Endothelial cell of umbilical vein (primary cell): Measurements from ENCODE around the gene SMARCC2. TPM values are rescaled to one million over a fixed set of nuclear protein-coding genes. Genes with fewer than 3 reads are reported as not detected.

Experiments used
- BruUV-seq: library from RNA; stranded (reverse); fragments of 400-500 nt; replicated peaks from 2 replicates; lab custom pipeline; 2021; lab: Mats Ljungman, UMichigan
- CTCF ChIA-PET: fragments of 300-600, 350-600 bp; sonication (Branson Sonifier 250); formaldehyde crosslinking; loops from one replicate; lab custom pipeline; 2021; ENCODE audit warnings: antibody characterized with exemption, inconsistent platforms; lab: Charles Lee
- POLR2A ChIA-PET: fragments of 300-600, 350-600 bp; sonication (Branson Sonifier 250); formaldehyde crosslinking; loops from one replicate; lab custom pipeline; 2021; ENCODE audit warnings: antibody characterized with exemption, inconsistent platforms; lab: Charles Lee
- DNase-seq: peaks from one replicate; pipeline ENCODE4 v3.0.0-alpha.2; 2011; ENCODE audit warnings: low read depth, low spot score
- FAIRE-seq: peaks from 2 replicates; lab custom pipeline; 2011; peaks lifted over from hg19 to GRCh38; lab: Jason Lieb, UNC
- H2AFZ ChIP-seq: 2 replicates; pipeline ENCODE4 v1.6.0; 2012; ENCODE audit warnings: low read depth, low read length, control low read depth, inconsistent platforms
- H3K27ac ChIP-seq: 2 replicates; pipeline ENCODE4 v1.5.1; 2011; ENCODE audit warnings: low read depth, mild to moderate bottlenecking, control low read depth, low read length, moderate library complexity; ENCODE audit not compliant: insufficient read depth
- H3K27me3 ChIP-seq, 2 experiments: 2 replicates each; pipeline versions ENCODE4 v1.6.0 to v1.6.1; 2011; ENCODE audit warnings: low read length in 2 of 2, mixed read lengths in 1 of 2; ENCODE audit not compliant: control insufficient read depth in 2 of 2, insufficient read depth in 2 of 2
- H3K36me3 ChIP-seq, 2 experiments: 2 replicates in 1 of 2; 3 replicates in 1 of 2; pipeline ENCODE4 v1.5.1; 2011; ENCODE audit warnings: low read length in 2 of 2, mild to moderate bottlenecking in 1 of 2, moderate library complexity in 1 of 2; ENCODE audit not compliant: control insufficient read depth in 2 of 2, insufficient read depth in 2 of 2; ENCODE audit errors: extremely low read depth in 1 of 2
- H3K4me1 ChIP-seq: 3 replicates; pipeline ENCODE4 v1.5.1; 2011; ENCODE audit warnings: mild to moderate bottlenecking, low read length; ENCODE audit not compliant: control insufficient read depth, insufficient read depth; ENCODE audit errors: extremely low read depth
- H3K4me2 ChIP-seq: 2 replicates; pipeline ENCODE4 v1.6.1; 2011; ENCODE audit warnings: low read length, control low read depth, mixed read lengths; ENCODE audit not compliant: insufficient read depth
- H3K4me3 ChIP-seq, 3 experiments: fragments of 200-600 bp in 1 of 3; sonication (generic), shearing (Covaris generic) in 1 of 3; replicated peaks in 1 of 3; 2 replicates each; pipeline ENCODE4 v1.5.1; 2011 to 2016; ENCODE audit warnings: control low read depth in 3 of 3, low read length in 3 of 3, mild to moderate bottlenecking in 2 of 3, inconsistent platforms in 1 of 3, low read depth in 1 of 3, moderate library complexity in 1 of 3; ENCODE audit not compliant: insufficient read depth in 1 of 3
- H3K79me2 ChIP-seq: 2 replicates; pipeline ENCODE4 v1.6.0; 2012; ENCODE audit warnings: low read length, inconsistent platforms; ENCODE audit not compliant: control insufficient read depth, insufficient read depth
- H3K9ac ChIP-seq: replicated peaks from 2 replicates; pipeline ENCODE3; 2011; ENCODE audit warnings: low read length, control low read depth; ENCODE audit not compliant: insufficient read depth; ENCODE audit errors: extremely low read depth
- H3K9me1 ChIP-seq: replicated peaks from 3 replicates; pipeline ENCODE4 v1.6.0; 2011; ENCODE audit warnings: mild to moderate bottlenecking, low read length; ENCODE audit not compliant: control insufficient read depth, insufficient read depth; ENCODE audit errors: extremely low read depth
- H3K9me3 ChIP-seq: replicated peaks from 2 replicates; pipeline ENCODE4 v1.5.1; 2012; ENCODE audit warnings: low read length, inconsistent platforms; ENCODE audit not compliant: control insufficient read depth, insufficient read depth
- H4K20me1 ChIP-seq: replicated peaks from 2 replicates; pipeline ENCODE3; 2011; ENCODE audit warnings: mild to moderate bottlenecking, low read length; ENCODE audit not compliant: control insufficient read depth, insufficient read depth; ENCODE audit errors: extremely low read depth
- CTCF ChIP-seq, 2 donors: IDR thresholded peaks; 1 replicate in 1 of 2; 2 replicates in 1 of 2; pipeline ENCODE4 v1.5.1; 2011; ENCODE audit warnings: low read length in 2 of 2, mild to moderate bottlenecking in 2 of 2, moderate library complexity in 2 of 2, control low read depth in 1 of 2, inconsistent platforms in 1 of 2, low read depth in 1 of 2; ENCODE audit not compliant: insufficient read depth in 1 of 2; ENCODE audit errors: extremely low read depth in 1 of 2
- EZH2 ChIP-seq: IDR thresholded peaks from 2 replicates; pipeline ENCODE4 v1.6.1; 2012; ENCODE audit warnings: borderline replicate concordance, low read depth, mild to moderate bottlenecking, moderate library complexity, low read length, inconsistent platforms; ENCODE audit not compliant: severe bottlenecking
- FOS ChIP-seq: IDR thresholded peaks from 2 replicates; pipeline ENCODE4 v1.6.1; 2011; ENCODE audit warnings: mild to moderate bottlenecking, low read length, moderate library complexity, borderline replicate concordance; ENCODE audit not compliant: insufficient read depth
- GATA2 ChIP-seq: IDR thresholded peaks from 2 replicates; pipeline ENCODE4 v1.7.0; 2011; ENCODE audit warnings: low read depth, mild to moderate bottlenecking, moderate library complexity, mixed read lengths, low read length; ENCODE audit not compliant: insufficient read length, insufficient read depth
- MAX ChIP-seq: IDR thresholded peaks from 2 replicates; pipeline ENCODE4 v1.6.1; 2011; ENCODE audit not compliant: insufficient read depth, insufficient read length
- POLR2A ChIP-seq: IDR thresholded peaks from 2 replicates; pipeline ENCODE4 v1.6.1; 2012; ENCODE audit warnings: low read depth, mild to moderate bottlenecking, control low read depth, low read length
- POLR2AphosphoS5 ChIP-seq: IDR thresholded peaks from 2 replicates; pipeline ENCODE4 v1.6.1; 2012; ENCODE audit warnings: low read depth, mild to moderate bottlenecking, control low read depth, low read length, moderate library complexity; ENCODE audit not compliant: insufficient read depth
- dilution Hi-C: fragments of 300-500 bp; cut with MboI; formaldehyde crosslinking; loops from one replicate; pipeline ENCODE4 v1.15.0; 2019; ENCODE audit warnings: low sequenced_read_pairs; ENCODE audit not compliant: extremely low pct_ligation_motif_present
- intact Hi-C: fragments of 100-400 bp; cut with micrococcal nuclease; formaldehyde crosslinking; loops from one replicate; pipeline ENCODE4 v1.10.0; 2022
- polyA plus RNA-seq, 4 experiments: library from polyadenylated mRNA; depleted of rRNA in 3 of 4; stranded (reverse) in 3 of 4; unstranded in 1 of 4; fragments of >200 nt; gene quantifications; 2 replicates each; pipeline versions ENCODE4 v1.2.1 to v1.2.3, GENCODE V29; 2011 to 2012; ENCODE audit warnings: missing spikeins in 1 of 4
- total RNA-seq: library from RNA; stranded (reverse); gene quantifications from 2 replicates; pipeline ENCODE4 v1.2.3, GENCODE V29; 2021

SMARCC2 gene
- total and polyA plus RNA-seq, 2 donors (not counting 3 experiments of a cell fraction or from before 2014, with no cell fraction given) = 51.9 to 121 TPM

- Histone ChIP-seq H3K9ac (no peak overlapping the region), H4K20me1 (no peaks in the 10 kb centered on the region), H3K4me3 (no peak overlapping the region), H3K27me3 (no peaks in the 10 kb centered on the region), H3K4me2 (no peak overlapping the region), H3K4me1 (no peaks in the 10 kb centered on the region), H3K27ac (no peak overlapping the region), H3K9me3 (no peaks in the 10 kb centered on the region), H3K36me3 (peaks cover 9 to 36% of the 10 kb centered on the region in 2 experiments), H3K9me1 (no peaks in the 10 kb centered on the region), H3K79me2 (no peaks in the 10 kb centered on the region), H2AFZ (no peak overlapping the region)
- no peak for FAIRE-seq
- ChIA-PET CTCF (interaction anchor here (1.0 to 1.1 kb wide), 2 partner anchors 20 to 30 kb away, joined by 3 read pairs; partner anchors contain the start of gene ANKRD52), POLR2A (interaction anchor here (0.8 kb wide), 1 partner anchor 38 kb away, joined by 6 read pairs; no protein-coding TSS in a partner anchor)
- BruUV-seq = no TSS peak
- dilution Hi-C loops = no loop called here
- TF ChIP-seq GATA2 (no peak), CTCF (IDR thresholded peaks at IDR 0.05; ENCODE audit: extremely low read depth in 1 of 2, insufficient read depth in 1 of 2, low read depth in 1 of 2, low read length in 2 of 2) (no peak), MAX (no peak), POLR2AphosphoS5 (no peak), EZH2 (no peak), POLR2A (no peak), FOS (no peak)
- intact Hi-C loops = no loop called here
- DNase-seq = no peak
Measured at GRCh38 chr12:56237552-56237951, 48.3 kb upstream of the SMARCC2 start.
